Measurements from ENCODE around the gene SRSF2.
"Not testable (repeated sequence)": the region's sequence is repeated elsewhere in the genome, so short reads cannot be mapped to it uniquely, and the experiment has no call there.

SRSF2 gene

DNA sequence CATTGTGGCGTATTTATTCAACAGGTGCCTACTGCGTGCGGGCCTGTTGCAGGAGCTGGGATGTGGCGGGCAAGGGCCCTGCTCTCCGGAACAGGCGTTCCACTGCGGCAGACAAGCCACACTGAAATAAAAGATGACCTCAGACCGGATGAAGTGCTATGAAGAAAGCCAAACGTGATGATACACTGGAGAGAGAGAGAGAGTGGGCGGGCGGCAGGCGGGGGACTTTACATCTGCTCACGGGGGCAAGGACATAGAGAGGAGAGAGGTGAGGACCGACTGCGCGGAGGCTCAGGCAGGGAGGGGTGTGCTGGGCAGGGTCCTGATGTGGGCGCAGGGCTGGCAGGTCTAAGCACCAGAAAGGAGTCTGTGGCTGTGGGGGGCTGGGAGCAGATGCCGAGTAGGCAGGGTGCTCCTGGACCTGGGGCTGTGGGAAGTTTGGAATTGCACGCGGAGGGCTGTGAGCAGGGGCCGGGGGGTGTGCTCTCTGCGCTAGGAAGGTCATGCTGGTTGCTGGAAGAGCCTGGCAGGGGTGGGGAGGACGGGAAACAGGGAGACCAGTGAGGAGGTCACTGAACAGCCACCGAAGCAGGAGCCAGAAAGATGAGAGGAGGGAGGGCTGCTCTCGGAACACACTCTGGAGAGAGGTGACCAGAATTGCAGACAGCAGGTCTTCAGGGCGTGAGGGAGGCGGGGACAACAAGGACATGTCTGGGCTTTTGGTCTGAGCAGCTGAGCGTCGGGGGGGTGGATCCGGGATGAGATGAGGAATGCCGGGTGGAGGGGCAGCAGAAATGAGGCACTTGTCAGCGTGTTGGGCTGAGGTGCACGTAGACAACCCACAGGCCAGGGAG, 36.3 kb downstream of the SRSF2 start:
- DNase-seq (ENCODE audit: low spot score), result no peak

DNA sequence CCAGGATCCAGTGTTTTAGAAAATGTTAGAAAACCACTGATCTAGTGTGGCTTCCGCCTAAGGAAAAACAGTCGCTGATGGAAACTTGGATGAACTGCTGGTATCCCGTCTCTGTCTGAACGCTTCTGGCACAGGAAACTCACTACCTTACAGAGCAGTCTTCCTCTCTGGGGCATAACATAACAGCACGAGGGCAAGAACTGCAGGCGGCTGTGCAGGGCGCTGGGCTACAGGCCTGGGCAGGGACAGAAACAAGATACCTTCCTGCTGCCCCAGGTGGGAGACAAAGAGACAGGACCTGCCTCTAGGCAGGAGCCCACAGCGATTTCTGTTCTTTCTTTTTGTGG, 36.9 kb downstream of the SRSF2 start:
- DNase-seq (ENCODE audit: low spot score), result no peak

DNA sequence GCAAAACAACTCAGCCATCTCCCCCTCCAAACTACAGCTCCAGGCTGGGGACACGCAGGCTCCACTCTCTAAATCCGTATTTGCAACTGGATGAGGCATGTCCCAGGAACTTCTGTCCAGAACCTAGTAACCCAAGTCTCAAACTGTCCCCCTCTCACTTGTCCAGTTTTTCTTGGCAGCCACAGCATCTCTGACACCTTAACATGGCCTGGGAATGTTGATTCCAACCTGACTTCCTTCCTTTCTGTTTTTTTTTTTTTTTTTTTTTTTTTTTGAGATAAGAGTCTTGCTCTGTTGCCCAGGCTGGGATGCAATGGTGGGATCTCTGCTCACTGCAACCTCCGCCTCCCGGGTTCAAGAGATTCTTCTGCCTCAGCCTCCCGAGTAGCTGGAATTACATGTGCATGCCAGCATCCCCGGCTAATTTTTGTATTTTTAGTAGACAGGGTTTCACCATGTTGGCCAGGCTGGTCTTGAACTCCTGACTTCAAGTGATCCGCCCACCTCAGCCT, 38.6 kb downstream of the SRSF2 start:
- DNase-seq (ENCODE audit: low spot score), result not testable (repeated sequence)

DNA sequence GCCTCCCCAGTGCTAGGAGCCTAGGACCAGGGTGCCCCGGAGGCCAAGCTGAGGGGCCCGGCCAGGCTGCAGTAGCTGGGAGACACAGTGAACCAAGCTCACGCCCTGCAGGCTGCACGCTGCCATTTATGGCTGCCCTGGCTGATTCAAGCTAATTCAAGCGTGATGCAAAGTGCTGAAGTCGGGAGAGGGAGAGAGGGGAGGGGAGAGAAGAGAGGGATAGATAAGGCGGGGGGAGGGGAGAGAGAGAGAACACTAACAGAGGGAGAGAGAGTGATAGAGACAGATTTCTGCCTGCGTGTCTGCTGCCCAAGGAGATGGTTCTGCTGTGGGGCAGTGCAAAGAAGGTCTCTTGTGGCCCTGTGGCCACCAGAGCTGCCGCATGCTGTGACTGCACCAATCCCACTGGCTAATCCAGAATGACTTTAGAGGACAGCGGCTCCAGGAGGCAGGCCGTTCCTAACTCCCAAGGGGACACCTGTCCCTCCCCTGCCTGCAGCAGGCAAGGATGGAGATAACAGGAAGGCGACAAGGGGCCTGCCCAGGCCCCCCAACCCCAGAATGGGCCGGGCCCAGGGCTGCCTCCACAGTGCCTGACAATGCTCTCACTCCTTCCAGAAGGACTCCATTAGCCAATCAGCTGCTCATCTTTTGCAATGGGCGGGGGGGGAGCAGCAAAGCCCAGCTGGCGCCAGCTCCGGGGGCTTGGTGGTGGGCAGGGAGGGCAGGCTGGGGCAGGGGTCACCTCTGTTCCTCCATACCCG, 39.2 kb downstream of the SRSF2 start:
- DNase-seq (ENCODE audit: low spot score), result no peak

DNA sequence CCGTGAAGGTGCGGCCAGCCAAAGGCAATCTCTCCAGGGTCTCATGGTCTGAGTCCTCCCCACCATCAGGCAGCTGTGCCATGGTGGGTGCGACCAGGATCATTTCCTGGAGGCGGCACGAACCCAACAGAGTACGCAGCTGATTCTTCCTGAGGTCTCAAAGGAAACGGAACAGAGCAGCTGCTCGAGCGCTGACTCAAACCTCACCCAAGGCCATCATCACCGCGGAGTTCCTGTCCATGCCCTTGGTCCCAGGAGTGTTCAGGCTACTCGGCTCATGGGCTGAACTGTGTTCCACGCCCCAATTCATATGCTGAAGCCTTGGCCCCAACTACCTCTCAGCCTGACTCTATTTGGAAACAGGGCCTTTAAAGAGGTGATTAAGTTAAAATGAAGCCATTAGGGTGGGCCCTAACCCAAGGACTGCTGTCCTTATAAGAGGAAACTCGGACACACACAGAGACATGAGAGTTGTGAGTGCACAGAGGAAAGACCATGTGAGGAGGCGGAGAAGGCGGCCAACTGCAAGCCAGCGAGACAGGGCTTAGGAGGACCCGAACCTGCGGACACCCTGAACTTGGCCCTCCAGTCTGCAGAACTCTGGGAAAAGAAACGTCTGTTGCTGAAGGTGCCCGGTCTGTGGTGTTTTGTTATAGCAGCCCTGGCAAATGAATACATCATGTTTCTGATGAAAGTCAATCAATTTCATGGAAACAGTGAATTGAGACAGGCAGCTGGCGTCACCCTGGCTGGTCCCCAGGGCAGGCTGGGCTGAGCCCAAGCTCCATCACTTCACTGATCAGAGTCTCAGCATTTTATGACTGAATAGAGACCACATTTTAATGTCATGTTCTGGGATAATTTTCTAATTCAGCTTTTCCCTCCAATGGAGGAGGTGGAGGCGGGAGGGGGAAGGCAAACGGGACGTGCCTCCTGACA, 40.1 kb downstream of the SRSF2 start:
- no peak for DNase-seq (ENCODE audit: low spot score)

DNA sequence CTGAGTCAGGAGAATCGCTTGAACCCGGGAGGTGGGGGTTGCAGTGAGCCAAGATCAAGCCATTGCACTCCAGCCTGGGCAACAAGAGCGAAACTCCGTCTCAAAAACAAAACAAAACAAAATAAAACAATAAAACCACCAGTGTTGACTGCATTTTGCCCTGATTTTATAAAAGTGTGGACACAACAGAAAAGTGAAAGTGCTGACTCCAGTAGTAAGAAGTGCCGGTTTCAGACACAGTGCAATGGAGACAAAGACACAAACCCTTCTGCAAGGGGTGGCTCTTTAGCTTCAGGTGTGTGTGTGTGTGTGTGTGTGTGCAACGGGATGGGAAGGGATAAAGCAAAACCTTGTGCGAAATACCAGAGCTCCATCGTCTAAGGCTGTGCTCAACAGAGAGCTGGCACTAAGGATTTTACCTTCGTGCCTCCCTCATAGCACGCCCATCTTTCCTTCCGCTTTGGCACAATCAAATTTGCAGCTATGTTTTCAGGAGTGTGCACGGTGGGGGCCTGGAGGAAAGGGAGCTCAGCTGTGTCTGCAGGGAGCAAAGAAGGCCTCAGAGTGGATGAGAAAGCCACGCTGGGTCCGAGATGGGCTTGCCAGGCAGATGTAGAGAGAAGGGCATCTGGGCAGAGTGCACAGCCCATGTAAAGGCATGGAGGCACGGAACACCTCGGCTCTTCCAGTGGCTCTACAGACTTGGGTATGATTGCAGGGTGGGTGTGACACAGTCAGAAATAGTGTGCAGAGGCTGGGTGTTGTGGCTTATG, 41.9 kb downstream of the SRSF2 start:
- DNase-seq (ENCODE audit: low spot score), result no peak

DNA sequence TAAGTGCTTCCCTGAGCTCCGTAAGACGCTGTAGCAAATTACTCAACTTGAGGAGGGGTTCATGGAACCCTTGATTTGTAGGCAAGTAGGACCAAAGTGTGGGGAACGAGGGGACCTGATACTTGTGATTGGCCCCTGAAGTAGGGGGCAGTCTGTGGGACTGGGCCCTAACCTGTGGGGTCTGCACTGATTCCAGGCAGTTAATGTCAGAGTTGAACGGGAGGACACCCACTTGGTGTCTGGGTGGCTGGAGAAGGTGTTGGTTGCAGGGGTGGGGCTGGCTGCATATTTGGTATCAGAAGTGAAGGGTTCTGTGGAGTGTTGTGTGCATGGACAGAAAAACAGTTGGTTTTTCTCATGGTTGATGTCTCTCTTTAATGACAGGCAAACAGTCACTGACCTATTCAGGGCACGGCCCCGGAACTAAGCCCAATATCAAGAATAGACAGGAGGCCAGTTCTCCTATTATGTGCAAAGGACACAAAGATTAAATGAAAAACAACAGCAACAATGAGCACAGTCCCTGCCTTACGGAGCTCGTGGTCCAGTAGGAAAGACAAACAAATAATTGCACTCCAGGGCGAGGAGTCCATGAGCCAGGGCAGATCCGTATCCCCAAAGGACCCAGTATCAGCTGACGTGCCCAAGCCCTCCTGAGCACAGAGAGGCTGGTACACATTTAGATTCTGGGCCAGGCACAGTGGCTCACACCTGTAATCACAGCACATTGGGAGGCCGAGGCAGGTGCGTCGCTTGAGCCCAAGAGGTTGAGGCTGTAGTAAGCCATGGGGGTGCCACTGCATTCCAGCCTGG, 45.5 kb downstream of the SRSF2 start:
- no peak for DNase-seq (ENCODE audit: low spot score)

DNA sequence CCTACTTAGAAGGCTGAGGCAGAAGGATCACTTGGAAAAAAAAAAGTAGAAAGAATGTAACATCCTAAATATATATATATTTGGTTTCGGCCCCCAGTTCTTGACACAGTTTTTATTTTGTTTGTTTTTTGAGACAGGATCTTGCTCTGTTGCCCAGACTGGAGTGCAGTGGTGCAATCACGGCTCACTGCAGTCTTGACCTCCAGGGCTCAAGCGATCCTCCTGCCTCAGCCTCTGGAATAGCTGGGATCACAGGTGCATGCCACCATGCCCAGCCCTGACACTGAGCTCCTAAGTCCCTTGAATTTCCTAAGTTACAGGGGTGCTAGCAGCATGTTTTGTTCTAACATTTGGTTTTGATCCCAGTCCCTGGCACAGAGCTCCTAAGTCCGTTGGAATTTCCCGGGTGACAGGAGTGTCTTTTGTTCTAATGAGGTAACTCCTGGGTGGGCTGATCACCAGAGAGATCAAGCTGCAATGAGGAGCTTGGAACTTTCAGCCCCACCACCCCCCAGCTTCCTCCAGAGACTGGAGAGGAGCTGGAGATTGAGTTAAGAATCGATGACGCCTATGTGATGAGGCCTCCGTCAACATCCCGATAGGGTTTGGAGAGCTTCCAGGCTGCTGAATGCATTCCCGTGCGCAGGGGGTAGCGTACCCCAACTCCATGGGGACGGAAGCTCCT, 46.4 kb downstream of the SRSF2 start:
- no peak for DNase-seq (ENCODE audit: low spot score)

DNA sequence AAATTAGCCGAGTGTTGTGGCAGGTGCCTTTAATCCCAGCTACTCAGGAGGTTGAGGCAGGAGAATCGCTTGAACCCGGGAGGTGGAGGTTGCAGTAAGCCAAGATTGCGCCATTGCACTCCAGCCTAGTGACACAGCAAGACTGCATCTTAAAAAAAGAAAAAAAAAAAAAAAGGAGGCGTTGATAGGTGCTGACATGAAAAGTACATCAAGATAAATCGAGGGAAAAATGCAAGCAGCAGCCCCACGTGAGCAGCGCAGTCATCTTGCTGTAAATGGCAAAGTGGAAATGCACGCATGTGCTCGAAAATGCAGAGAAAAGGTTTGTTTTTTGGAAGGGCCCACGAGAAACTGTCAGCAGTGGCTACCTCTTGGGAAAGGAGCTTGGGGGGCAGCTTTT, 47.3 kb downstream of the SRSF2 start:
- no peak for DNase-seq (ENCODE audit: low spot score)

DNA sequence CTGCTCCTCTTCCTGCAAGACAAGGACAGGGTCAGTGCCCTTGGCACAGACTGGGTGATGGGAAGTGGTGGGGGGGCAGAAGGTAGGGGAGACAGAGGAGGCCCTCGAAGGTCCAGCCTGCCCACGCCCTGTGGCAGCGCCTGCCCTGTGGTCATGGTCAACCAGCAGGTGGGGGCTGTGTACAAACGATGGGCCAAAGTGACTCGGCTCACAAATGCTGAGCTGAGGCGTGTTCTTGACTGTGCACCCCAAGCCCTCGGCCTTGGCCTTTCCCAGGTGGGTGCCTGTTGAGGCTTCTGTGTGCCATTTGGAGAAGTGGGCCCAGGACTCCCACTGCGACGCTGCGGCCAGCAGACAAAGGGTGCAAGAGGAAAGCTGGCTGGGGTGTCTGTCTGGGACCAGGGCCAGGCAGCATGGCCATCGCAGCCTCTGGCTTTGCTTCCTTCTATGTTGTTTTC, 48.9 kb downstream of the SRSF2 start:
- DNase-seq (ENCODE audit: low spot score), result no peak

DNA sequence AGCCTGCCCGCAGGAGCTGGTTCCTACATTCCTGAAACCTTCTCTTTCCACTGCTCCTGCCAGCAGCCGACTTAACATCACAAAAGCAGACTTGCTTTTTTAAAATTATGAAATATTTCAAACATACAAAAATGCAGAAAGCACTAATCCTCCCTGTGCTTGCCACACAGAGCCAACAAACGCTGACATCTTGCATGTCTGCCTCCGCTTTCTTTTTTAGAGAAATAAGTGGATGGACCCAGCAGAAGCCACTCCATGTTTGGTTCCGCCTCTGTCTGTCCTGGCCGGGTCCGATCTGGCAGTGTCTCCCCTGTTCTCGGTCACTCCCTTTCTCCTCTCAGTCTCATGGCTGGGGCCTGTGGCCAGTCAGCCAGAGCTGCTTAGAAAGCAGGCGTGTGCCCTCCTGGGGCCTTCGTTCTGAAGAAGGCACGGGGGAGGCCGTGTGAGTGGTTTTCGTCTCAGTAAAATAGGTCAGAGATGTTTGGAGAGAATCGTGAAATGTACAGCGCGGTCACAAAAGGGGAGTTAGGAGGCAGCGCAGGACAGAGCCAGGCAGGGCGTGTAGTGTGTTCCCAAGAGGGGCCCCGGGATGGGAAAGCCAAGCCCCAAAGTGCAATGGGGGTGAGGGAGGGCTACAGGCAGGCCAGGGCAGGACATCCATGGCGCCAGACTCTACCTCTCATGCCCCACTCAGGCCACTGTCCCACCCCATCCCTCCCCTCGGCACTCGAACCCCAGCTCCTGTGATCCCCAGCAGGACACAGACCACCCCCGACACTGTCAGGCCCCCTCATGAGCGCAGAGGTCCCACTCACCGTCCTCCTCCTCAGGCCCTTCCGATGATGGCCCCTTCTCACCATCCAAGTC, 49.6 kb downstream of the SRSF2 start:
- no peak for DNase-seq (ENCODE audit: low spot score)

DNA sequence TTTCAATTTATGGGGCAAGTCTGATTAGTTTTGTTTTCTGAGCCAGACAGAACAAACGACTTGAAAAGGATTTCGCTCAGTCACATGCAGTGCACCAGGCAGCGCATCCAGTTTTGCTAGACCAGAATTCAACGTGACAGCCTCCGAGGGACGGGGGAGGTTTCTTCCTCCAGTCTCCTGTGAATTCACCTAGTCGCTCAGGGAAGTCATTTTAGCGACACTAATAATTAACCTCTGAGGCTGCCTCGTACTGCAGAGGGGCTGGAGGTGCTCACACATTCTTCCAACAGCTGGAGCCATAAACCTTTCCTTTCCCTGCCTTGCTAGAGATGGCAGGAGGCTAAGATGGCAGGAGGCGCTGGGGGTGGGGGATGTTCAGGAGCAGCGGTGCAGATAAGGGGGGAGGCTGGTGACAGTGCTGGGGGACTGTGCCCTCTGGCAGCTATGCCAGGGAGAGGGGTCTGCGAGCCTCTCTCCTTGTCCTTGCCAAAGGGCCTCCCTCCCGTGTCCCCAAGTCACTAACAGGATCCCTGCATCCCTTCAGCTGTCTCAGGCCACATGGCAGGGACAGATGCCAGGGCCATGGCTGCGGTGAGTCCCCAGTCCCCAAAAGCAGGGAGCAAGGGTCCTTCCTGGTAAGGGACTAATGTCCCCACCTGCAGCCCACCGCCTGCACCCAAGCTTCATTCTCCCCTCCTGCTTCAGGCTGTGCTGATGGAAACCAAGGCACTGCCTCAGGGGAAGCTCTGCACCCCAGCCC, 50.4 kb downstream of the SRSF2 start:
- DNase-seq (ENCODE audit: low spot score), result no peak

DNA sequence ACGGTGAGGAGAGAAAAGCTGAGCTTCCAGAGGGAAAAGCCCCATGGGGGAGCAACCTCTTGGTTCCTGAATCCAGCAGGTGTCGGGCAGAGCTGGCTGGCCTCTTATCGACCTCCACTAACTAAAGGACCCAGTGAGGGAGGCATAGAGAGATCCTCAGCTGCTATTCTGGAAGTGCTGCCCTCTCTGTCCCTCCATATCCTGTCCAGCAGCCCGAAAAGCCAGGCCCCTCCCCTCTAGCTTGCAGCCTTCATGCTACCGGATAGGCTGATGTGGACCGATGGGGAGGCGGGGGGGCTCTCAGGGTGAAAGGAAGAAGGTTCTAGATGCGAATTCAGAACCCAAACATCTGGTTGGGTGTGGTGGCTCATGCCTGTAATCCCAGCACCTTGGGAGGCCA, 51.3 kb downstream of the SRSF2 start:
- no peak for DNase-seq (ENCODE audit: low spot score)

DNA sequence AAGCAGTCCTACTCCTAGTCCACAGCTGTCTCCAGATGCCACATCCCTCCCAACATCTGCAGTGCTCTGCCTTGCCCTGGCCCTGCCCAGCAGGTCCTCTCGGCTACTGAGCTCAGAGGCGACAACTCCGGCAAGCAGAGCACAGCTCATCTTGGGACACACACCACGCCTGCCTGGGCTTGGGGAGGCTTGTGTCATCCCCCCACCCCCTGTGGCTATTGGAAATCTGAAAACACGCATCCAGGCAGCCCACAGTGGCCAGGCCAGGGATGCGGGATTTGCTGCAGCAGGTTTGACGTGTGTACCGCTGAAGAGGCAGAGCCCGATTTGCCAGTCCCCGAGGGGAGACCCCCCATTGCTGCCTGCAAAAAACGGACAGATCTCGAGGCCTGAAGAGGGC, 51.8 kb downstream of the SRSF2 start:
- no peak for DNase-seq (ENCODE audit: low spot score)

DNA sequence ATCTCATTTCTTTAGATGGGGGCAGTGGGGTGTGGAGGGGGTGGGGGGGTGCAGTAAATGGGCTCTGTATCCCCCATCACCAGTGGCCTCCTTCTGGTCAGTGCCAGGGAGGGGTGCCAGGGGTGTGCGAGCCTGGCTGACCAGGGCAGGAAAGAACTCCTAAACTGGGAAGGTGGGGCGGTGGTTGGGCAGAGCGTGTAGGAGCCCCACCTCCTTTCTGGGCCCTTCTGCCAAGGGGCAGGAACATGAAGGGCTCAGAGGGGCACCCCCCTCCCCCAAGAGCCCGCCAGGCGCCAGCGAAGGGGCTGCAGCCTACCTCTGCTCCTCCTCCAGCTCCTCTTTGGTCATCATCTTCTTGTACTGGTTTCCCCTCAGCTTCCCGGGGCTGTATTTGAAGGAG, 52.4 kb downstream of the SRSF2 start:
- DNase-seq (ENCODE audit: low spot score), result no peak
